ENCODE measurements around the gene ASAP2.
A peak's percentile ranks its signal among the peaks of the same experiment; 100 is the strongest.

Gene ASAP2

GRCh38 chr2:9423922-9424272, 217.3 kb downstream of the ASAP2 start:
- peaks cover 10% of the 10 kb centered on the region for H3K36me3 ChIP-seq (ENCODE audit: insufficient read depth, low read depth, low read length)
- peak overlapping the region; percentile 84 for H3K27ac ChIP-seq (ENCODE audit: low read length)
- H3K4me3 ChIP-seq (ENCODE audit: low read length) = peak overlapping the region; percentile 82
- H3K4me1 ChIP-seq (ENCODE audit: insufficient read depth, low read length) = peaks cover 12% of the 10 kb centered on the region
- H3K9ac ChIP-seq (ENCODE audit: low read depth, low read length) = peak overlapping the region; percentile 98
- H3K27me3 ChIP-seq (ENCODE audit: insufficient read depth, low read length) = peaks cover 11% of the 10 kb centered on the region
- H3K9me3 ChIP-seq (ENCODE audit: insufficient read depth, low read depth, low read length) = no peaks in the 10 kb centered on the region

- Histone ChIP-seq H3K4me1 (ENCODE audit: insufficient read depth, low read length) (peaks cover 12% of the 10 kb centered on the region), H3K27ac (ENCODE audit: low read length) (no peak overlapping the region), H3K9ac (ENCODE audit: low read depth, low read length) (peak overlapping the region; percentile 98), H3K9me3 (ENCODE audit: insufficient read depth, low read depth, low read length) (no peaks in the 10 kb centered on the region), H3K36me3 (ENCODE audit: insufficient read depth, low read depth, low read length) (peaks cover 17% of the 10 kb centered on the region), H3K27me3 (ENCODE audit: insufficient read depth, low read length) (peaks cover 11% of the 10 kb centered on the region), H3K4me3 (ENCODE audit: low read length) (peak overlapping the region; percentile 82)
Measured at GRCh38 chr2:9424447-9425164, 218.0 kb downstream of the ASAP2 start.

- Histone ChIP-seq H3K4me1 (ENCODE audit: insufficient read depth, low read length) (peaks cover 9% of the 10 kb centered on the region), H3K27me3 (ENCODE audit: insufficient read depth, low read length) (no peaks in the 10 kb centered on the region), H3K27ac (ENCODE audit: low read length) (no peak overlapping the region), H3K4me3 (ENCODE audit: low read length) (no peak overlapping the region), H3K9me3 (ENCODE audit: insufficient read depth, low read depth, low read length) (no peaks in the 10 kb centered on the region), H3K9ac (ENCODE audit: low read depth, low read length) (no peak overlapping the region), H3K36me3 (ENCODE audit: insufficient read depth, low read depth, low read length) (peaks cover 59% of the 10 kb centered on the region)
Measured at GRCh38 chr2:9428965-9429577, 222.5 kb downstream of the ASAP2 start.

- H3K36me3 ChIP-seq (ENCODE audit: insufficient read depth, low read depth, low read length) = peaks cover 73% of the 10 kb centered on the region
- H3K9me3 ChIP-seq (ENCODE audit: insufficient read depth, low read depth, low read length) = no peaks in the 10 kb centered on the region
- no peak overlapping the region for H3K27ac ChIP-seq (ENCODE audit: low read length)
- H3K4me1 ChIP-seq (ENCODE audit: insufficient read depth, low read length) = no peaks in the 10 kb centered on the region
- no peaks in the 10 kb centered on the region for H3K27me3 ChIP-seq (ENCODE audit: insufficient read depth, low read length)
- H3K4me3 ChIP-seq (ENCODE audit: low read length) = no peak overlapping the region
- no peak overlapping the region for H3K9ac ChIP-seq (ENCODE audit: low read depth, low read length)
Measured at GRCh38 chr2:9430316-9431293, 224.0 kb downstream of the ASAP2 start.

- peaks cover 89% of the 10 kb centered on the region for H3K36me3 ChIP-seq (ENCODE audit: insufficient read depth, low read depth, low read length)
- no peaks in the 10 kb centered on the region for H3K27me3 ChIP-seq (ENCODE audit: insufficient read depth, low read length)
- H3K9me3 ChIP-seq (ENCODE audit: insufficient read depth, low read depth, low read length) = no peaks in the 10 kb centered on the region
- H3K9ac ChIP-seq (ENCODE audit: low read depth, low read length) = no peak overlapping the region
- no peak overlapping the region for H3K27ac ChIP-seq (ENCODE audit: low read length)
- no peak overlapping the region for H3K4me3 ChIP-seq (ENCODE audit: low read length)
- no peaks in the 10 kb centered on the region for H3K4me1 ChIP-seq (ENCODE audit: insufficient read depth, low read length)
Measured at GRCh38 chr2:9434489-9434888, 227.9 kb downstream of the ASAP2 start.

- peaks cover 87% of the 10 kb centered on the region for H3K36me3 ChIP-seq (ENCODE audit: insufficient read depth, low read depth, low read length)
- no peak overlapping the region for H3K9ac ChIP-seq (ENCODE audit: low read depth, low read length)
- no peak overlapping the region for H3K4me3 ChIP-seq (ENCODE audit: low read length)
- H3K9me3 ChIP-seq (ENCODE audit: insufficient read depth, low read depth, low read length) = no peaks in the 10 kb centered on the region
- H3K27ac ChIP-seq (ENCODE audit: low read length) = no peak overlapping the region
- H3K27me3 ChIP-seq (ENCODE audit: insufficient read depth, low read length) = no peaks in the 10 kb centered on the region
- H3K4me1 ChIP-seq (ENCODE audit: insufficient read depth, low read length) = no peaks in the 10 kb centered on the region
Measured at GRCh38 chr2:9439536-9439935, 232.9 kb downstream of the ASAP2 start.

GRCh38 chr2:9440058-9440727, 233.6 kb downstream of the ASAP2 start:
- Histone ChIP-seq H3K9me3 (ENCODE audit: insufficient read depth, low read depth, low read length) (no peaks in the 10 kb centered on the region), H3K9ac (ENCODE audit: low read depth, low read length) (no peak overlapping the region), H3K27me3 (ENCODE audit: insufficient read depth, low read length) (no peaks in the 10 kb centered on the region), H3K4me1 (ENCODE audit: insufficient read depth, low read length) (no peaks in the 10 kb centered on the region), H3K4me3 (ENCODE audit: low read length) (no peak overlapping the region), H3K27ac (ENCODE audit: low read length) (no peak overlapping the region), H3K36me3 (ENCODE audit: insufficient read depth, low read depth, low read length) (peaks cover 87% of the 10 kb centered on the region)

- Histone ChIP-seq H3K27ac (ENCODE audit: low read length) (no peak overlapping the region), H3K9me3 (ENCODE audit: insufficient read depth, low read depth, low read length) (no peaks in the 10 kb centered on the region), H3K36me3 (ENCODE audit: insufficient read depth, low read depth, low read length) (peaks cover 89% of the 10 kb centered on the region), H3K27me3 (ENCODE audit: insufficient read depth, low read length) (no peaks in the 10 kb centered on the region), H3K4me1 (ENCODE audit: insufficient read depth, low read length) (no peaks in the 10 kb centered on the region), H3K4me3 (ENCODE audit: low read length) (no peak overlapping the region), H3K9ac (ENCODE audit: low read depth, low read length) (no peak overlapping the region)
Measured at GRCh38 chr2:9441556-9441955, 234.9 kb downstream of the ASAP2 start.

GRCh38 chr2:9443526-9443925, 236.9 kb downstream of the ASAP2 start:
- peaks cover 89% of the 10 kb centered on the region for H3K36me3 ChIP-seq (ENCODE audit: insufficient read depth, low read depth, low read length)
- H3K4me3 ChIP-seq (ENCODE audit: low read length) = no peak overlapping the region
- H3K4me1 ChIP-seq (ENCODE audit: insufficient read depth, low read length) = no peaks in the 10 kb centered on the region
- no peaks in the 10 kb centered on the region for H3K9me3 ChIP-seq (ENCODE audit: insufficient read depth, low read depth, low read length)
- no peak overlapping the region for H3K27ac ChIP-seq (ENCODE audit: low read length)
- no peaks in the 10 kb centered on the region for H3K27me3 ChIP-seq (ENCODE audit: insufficient read depth, low read length)
- H3K9ac ChIP-seq (ENCODE audit: low read depth, low read length) = no peak overlapping the region

GRCh38 chr2:9445089-9445488, 238.5 kb downstream of the ASAP2 start:
- Histone ChIP-seq H3K4me3 (ENCODE audit: low read length) (no peak overlapping the region), H3K27me3 (ENCODE audit: insufficient read depth, low read length) (no peaks in the 10 kb centered on the region), H3K9me3 (ENCODE audit: insufficient read depth, low read depth, low read length) (no peaks in the 10 kb centered on the region), H3K4me1 (ENCODE audit: insufficient read depth, low read length) (no peaks in the 10 kb centered on the region), H3K27ac (ENCODE audit: low read length) (no peak overlapping the region), H3K36me3 (ENCODE audit: insufficient read depth, low read depth, low read length) (peaks cover 89% of the 10 kb centered on the region), H3K9ac (ENCODE audit: low read depth, low read length) (no peak overlapping the region)

GRCh38 chr2:9451231-9451630, 244.6 kb downstream of the ASAP2 start:
- no peaks in the 10 kb centered on the region for H3K9me3 ChIP-seq (ENCODE audit: insufficient read depth, low read depth, low read length)
- no peaks in the 10 kb centered on the region for H3K4me1 ChIP-seq (ENCODE audit: insufficient read depth, low read length)
- H3K27me3 ChIP-seq (ENCODE audit: insufficient read depth, low read length) = no peaks in the 10 kb centered on the region
- no peak overlapping the region for H3K9ac ChIP-seq (ENCODE audit: low read depth, low read length)
- peaks cover 87% of the 10 kb centered on the region for H3K36me3 ChIP-seq (ENCODE audit: insufficient read depth, low read depth, low read length)
- no peak overlapping the region for H3K4me3 ChIP-seq (ENCODE audit: low read length)
- no peak overlapping the region for H3K27ac ChIP-seq (ENCODE audit: low read length)
